Amniotic stem cell (primary cell): ENCODE results near the gene AK5.
"Not testable (repeated sequence)": the region's sequence is repeated elsewhere in the genome, so short reads cannot be mapped to it uniquely, and the experiment has no call there.

Experiments used
- DNase-seq: peaks from one replicate; lab custom pipeline; 2025; lab: John Stamatoyannopoulos, UW

AK5 gene

DNA sequence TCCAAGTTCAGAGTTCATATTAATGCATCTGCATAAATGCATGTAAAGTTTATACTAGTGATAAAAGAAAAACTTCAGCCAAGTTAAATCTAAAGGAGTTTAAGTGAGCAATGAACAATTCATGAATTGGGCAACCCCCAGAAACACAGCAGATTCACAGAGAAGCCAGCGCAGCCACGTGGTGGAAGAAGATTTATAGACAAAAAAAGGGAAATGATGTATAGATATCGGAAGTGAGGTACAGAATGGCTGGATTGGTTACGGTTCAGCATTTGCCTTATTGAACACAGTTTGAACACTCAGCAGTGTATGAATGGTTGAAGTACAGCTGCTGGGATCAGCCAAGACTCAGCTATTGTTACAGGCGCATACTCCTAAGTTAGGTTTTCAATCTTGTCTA, 5.7 kb downstream of the AK5 start:
- DNase-seq = no peak

DNA sequence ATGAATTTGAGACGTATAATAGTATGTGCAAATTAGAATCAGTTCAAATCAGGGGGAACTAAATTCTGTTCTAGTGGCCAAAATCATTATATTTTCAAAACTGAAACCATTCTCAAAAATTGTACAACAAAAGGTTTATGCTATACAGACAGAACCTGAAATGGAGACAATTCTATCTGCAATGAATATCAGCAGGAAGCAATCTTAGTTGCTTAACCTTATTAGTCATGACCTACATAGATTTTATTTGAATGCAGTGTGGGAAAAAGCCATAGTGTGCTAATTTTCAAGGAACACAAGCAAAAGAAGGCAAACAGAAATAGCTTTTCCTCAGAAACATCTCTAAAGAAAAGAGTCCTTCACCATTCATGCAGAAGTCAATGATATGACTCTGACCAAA, 6.5 kb downstream of the AK5 start:
- DNase-seq = no peak

DNA sequence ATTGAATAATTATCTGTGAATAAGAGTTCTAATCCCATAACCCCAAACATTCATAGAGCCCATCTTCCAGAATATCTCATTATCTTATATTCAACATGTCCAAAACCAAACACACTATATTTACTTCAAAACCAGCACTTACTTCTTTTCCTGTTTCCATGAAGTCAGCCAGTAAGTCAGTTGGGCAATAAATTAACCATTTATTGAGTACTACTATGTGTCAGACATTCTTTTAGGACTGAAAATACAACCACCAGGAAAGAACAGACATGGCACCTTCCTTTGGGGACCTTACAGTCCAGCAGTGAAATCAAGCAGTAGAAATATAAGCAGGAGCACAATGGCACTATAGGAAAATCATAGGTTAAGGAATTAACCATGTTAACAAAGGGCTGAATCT, 8.8 kb downstream of the AK5 start:
- no peak for DNase-seq

DNA sequence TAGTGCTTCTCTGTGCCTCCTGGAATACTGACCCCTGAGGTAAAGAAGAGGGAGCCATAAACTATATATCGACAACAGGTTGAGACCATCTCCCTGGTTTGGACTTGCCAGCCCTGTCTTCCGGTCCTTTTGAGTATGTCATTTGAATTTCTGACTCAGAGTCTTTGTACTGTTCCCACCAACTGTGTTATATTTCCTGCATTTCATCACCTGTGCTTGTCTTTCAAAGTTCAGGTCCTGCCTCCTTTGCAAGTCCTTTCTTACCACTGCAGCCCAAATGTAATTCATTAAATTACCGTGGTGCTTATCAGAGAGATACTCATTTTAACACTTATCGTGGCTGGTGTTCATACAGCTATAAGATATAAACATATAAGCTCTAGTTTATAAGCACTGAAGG, 10.7 kb downstream of the AK5 start:
- DNase-seq = no peak

DNA sequence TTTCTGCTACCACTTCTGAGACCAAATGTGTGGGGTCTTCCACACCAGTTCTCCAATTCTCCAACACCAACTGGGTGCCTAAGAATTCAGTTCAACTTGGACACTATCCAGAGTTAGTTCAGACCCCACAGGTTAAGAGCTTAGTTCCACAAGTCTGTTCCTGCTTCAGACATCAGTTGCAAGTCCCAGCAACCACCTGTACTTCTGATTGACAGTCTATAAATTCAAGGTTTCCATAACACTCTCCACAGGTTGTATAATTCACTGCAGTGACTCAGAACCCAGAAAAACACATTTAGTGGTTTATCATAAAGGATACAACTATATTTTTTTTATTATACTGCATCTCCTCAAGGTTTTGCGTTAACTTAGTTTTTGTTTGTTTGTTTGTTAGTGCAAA, 18.7 kb downstream of the AK5 start:
- no peak for DNase-seq

DNA sequence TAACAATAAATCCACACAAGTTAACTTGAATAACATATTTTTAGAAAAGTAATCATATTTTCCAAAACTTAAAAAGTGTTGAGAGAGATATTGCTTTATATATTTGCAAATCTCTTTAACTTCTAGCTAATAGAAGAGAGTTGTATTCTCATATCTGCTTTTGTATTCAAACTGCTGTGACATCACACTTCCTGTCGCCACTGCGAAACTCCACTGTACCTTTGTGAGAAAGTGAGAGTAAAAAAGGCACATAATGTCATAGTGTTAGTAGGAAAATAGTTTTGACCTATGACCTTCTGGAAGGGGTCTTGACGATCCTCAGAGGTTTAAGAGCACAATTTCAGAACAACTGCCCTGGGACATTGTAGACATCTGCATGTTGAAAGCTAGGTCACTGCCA, 21.6 kb downstream of the AK5 start:
- no peak for DNase-seq

DNA sequence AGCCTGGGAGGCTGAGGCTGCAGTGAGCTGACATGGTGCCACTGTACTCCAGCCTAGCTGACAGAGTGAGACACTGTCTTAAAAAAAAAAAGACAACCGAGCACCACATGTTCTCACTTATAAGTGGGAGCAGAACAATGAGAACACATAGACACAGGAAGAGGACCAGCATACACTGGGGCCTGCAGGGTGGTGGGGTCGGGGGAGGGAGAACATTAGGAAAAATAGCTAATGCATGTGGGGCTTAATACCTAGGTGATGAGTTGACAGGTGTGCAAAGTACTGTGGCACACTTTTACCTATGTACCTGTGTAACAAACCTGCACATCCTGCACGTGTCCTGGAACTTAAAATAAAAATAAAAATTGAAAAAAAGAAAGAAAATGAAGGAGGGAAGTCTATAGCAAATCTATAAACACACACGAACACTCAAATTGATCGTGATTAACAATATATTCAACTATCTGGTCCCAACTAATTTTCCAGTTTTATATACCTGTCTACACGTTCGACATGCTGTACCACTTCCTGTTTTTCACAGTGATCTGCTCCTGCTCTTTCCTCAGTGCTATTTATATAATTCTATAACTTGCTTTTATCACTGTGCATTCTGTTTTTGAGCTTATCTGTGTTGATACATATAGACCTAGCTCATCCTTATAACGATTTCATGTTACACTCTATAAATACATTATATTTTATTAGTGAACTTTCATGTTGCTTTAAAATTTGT, 27.2 kb downstream of the AK5 start:
- DNase-seq = no peak

DNA sequence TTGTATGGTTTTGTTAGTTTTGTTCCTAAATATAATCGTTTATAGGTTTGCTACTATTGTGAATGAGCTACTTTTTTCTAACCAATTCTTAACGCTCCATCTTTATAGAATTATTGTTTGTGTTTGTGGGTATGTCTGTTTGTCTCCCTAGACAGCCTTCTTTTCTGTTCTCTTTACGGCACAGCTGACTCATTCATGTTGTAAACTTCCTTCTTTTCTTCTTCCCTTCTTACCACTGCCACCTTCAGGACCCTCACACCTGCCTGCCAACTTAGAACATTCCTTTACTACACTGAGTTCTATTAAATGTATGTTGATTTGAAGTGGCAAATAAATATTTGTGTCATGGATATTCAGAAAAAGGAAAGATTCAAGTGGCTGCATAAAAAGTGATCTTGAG, 29.1 kb downstream of the AK5 start:
- no peak for DNase-seq

DNA sequence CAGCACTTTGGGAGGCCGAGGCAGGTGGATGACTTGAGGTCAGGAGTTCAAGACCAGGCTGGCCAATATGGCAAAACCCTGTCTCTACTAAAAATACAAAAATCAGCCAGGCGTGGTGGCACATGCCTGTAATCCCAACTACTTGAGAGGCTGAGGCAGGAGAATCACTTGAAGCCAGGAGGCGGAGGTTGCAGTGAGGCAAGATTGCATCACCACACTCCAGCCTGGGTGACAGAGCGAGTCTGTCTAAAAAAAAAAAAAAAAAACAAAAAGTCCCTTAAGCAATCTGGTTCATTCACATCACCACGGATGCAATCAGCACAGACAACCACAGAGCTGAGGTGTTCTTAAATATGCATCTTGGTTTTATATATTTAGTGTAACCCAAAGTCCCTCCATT, 30.5 kb downstream of the AK5 start:
- DNase-seq = not testable (repeated sequence)

DNA sequence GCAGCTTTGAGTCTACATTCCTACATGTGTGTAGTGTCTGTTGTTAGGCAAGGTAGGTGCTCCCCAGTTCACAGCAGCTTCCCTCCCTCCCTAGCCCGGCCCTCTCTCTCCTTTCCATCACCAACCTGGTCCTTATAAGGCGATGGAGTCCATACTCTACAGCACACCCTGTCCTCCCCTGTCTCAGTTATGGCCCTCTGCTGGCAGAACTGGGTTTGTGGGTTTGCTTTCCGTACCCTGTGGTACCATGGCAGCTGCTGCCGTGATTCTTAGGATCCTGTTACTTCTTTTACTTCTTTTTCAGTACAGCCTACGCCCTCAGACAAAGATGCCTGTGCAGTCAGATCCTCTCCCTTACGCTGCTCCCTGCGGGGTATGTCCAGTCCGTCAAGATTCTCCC, 31.7 kb downstream of the AK5 start:
- no peak for DNase-seq

DNA sequence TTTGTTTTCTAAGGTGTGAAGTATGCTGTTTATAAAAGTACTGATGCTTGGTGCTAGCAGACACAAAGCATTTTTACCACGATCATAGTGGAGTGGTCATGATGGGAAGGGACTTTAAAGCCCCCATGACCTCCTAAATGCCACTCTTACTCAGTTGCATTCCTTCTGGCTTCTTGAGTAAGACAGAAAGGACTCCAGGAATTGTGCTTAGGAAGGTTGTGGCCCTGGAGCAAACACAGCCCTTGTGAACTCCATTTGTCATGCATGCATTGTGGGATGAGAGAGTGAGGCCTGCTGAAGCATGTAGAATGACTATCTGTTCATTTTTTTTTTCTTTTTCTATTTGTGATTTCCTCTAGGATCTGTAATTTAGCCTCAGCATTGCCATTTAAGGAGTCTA, 34.2 kb downstream of the AK5 start:
- no peak for DNase-seq

DNA sequence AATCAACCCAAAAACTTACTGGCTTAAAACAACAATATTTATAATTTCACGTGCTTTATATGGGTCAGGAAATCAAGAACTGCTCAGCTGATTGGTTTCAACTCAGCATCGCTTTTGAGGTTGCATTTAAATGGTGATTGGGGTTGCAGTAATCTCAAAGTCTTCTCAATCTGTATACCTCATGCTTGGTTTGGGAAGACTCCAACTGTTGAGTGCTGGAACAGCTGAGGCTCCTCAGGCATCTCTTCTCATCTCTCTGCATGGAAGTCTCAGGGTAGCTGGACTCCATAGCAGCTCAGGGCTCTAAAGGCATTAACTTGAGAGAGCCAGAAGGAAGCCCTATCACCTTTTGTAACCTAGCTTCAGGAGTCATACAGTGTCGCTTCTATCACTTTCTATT, 35.1 kb downstream of the AK5 start:
- no peak for DNase-seq

DNA sequence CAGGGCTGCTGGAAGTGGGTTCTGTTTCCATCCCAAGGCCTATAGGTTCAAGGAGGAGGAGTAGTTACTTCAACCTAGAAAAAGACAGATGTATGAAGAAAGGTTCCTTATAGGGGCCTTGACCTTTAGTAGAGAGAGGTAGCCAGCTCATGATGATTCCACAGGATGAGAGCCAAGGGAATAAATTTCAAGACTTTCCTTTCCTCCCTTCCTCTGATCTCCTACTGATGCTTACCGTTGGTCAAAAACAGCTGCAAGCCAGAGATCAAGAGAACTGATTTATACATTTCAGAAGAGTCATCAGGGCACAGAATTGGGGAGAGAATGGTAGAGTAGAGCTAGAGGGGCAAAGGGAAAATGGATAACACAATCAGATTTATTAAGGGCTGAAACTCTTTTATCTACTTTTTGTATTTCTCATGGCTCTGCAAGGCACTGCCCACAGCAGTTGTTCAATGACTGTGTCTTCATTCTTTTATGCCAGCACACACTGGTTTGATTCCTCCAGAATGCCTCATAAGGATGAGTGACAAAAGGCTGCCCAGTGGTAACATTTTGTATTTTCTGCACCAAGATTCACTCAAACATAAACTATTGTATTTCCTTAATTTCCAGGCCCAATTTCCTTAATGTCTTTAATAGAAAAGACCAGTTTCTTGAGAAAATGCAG, 37.4 kb downstream of the AK5 start:
- no peak for DNase-seq

DNA sequence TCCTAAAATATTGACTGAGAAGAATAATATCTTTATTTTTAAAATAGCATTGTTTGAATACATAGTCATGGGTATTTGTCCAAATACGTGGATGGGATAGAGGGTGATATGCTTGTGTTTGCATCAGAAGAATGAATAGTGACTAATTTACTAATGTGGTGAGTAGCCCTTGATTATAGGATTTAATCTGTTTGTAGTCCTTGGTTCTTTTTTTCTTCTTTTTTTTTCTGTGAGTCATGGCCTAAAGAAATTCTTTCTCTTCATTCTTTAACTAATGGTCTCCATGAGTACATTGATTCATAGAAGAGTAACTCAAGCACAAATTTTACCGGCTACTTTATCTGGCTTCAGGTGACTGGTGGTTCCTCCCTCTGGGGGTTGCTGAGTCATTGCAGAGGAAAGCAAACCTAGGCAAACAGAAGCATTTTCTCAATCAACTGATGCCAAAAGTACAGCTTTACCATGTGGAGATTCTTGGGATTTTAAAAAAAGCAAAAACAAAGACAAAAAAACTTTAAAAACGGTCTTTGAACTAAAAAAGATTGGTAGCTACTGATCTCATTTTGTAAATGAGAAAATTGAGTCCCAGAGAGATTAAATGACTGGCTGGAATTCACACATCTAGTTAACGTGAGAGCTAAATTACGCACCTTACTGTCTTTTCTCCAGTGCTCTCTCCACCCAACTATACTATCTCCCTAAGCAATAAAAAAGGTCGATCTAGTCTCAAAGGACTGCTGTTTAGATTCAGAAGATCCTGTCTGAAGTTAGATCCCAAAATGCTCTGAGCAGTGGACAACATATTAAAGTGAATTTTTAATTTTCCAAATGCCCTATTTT, 40.5 kb downstream of the AK5 start:
- DNase-seq = peak; percentile 62

DNA sequence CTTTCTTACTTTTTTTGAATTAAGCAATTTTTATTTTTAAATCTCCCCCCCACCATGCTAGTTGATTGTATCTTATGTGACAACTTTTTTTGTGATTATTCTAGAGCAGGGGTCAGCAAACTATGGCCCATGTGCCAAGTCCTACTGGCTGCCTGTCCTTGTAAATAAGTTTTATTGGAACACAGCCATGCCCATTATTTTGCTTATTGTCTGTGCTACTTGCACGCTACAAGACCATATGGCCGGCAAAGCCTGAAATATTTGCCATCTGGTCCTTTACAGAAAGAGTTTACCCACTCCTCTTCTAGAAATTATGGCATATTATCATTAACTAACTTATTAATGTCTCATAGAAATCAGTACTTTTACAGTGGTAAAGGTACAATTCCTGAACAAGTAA, 51.7 kb downstream of the AK5 start:
- no peak for DNase-seq

DNA sequence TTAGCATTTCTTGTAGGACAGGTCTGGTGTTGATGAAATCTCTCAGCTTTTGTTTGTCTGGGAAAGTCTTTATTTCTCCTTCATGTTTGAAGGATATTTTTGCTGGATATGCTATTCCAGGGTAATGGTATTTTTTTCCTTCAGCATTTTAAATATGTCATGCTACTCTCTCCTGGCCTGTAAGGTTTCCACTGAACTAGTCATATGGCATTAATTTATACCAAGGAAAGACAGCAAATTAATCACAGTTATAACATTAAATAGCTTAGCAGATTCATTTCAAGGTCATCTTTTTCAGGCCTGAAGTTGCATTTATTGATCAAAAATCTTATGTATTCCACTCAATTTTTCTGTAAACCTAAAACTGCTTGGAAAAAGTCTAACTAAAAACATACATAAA, 54.9 kb downstream of the AK5 start:
- DNase-seq = no peak

DNA sequence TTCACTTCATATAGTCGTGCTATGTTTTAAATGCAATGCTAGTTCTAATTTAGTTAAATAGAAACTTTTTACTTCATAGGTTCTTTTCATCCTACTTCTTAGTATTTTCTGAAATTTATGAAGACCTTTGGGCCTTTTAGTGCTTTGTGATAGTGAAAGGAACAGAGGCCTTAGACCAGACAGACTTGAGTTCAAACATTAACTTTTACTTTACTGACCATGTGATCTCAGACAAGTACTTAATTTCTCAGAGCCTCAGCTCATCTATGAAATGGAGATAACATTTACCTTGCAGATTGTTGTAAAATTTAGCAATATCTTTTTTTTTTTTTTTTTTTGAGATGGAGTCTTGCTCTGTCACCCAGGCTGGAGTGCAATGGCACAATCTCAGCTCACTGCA, 57.5 kb downstream of the AK5 start:
- no peak for DNase-seq

DNA sequence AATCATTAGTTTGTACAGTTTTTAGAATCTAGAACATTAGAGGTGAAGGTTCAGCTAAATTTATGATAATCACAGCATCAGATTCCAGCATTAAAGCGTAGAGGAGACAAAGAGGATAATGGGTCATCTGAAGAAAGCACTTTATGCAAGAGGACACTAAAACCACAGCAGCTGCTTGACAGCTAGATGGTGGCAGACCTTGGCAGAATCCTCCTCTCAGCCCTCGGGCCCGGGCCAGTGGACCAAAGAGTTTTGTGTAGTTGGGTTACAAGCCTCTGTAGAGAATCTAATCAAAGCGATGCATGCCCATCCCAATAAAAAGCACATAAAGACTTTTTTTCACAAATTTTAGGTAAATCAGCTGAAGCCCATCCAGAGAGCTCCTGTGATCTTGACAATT, 59.4 kb downstream of the AK5 start:
- DNase-seq = no peak

DNA sequence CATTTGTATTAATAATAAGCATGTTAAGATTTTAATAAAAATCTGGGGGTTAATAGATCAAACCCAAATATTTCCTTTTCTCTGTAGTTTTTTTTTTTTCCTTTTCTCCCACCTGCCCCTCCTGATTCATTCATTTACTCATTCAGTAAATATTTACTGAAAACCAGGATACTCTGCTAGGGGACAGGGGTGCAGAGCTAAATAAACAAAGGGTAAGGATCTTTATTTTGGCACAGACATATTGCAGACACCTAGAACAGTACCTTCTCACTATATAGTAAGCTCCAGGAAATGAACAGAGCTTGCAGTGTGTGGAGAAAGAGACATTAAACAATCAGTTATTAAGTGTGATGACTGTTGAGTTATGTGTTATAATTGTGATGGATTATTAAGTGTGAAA, 60.9 kb downstream of the AK5 start:
- DNase-seq = no peak

DNA sequence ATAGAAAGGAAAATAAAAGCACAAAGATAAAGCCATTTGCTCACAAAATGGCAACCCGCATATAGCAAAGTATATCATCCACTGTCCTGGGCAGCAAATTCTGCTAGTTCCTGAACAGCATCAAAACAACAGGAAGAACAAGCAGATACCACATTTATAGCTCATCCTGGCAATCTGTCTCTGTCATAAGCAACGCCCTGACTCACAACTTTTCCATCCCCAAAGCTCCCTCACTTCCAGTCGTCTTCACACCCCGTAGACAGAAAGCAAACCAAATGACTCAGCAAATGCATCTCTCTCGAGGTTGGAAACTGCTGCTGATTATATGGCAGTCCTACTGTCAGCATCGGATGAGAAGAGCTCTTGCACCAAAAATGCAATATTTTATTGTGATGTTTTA, 65.8 kb downstream of the AK5 start:
- peak; percentile 23 for DNase-seq

DNA sequence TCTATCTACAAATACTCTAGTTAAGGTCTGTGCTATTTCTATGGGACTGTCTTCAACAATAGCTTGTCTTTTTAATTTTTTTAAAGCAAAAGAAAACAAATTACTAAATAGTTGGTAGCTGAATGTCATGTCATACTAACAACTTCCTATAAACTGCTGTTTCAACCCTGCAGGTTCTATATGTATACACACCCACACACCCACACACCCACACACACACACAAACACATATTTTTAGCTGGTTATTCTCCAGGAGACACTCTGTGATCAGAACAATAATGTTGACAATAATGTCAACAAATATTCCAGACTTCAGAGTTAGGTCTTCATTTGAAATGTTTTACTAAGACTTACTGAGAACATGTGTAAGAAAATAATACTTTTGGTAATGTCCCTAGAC, 66.7 kb downstream of the AK5 start:
- no peak for DNase-seq

DNA sequence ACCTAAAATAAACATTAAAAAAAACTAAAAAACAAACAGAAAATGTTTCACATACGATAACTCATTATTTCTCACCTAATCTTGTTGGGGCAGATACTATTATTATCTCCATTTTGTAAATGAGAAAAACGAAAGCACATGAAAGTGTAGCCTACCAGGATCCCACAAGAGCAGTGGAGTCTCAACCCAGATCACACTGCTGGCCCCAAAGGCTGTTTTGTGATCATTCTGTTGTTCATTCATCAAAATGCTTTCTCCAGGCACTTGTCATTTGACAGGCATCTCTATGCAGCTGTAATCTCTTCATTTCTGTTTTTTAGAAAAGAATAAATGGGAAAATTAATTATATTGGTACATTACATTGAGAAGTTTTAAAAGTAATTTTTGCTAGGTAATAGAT, 67.5 kb downstream of the AK5 start:
- DNase-seq = no peak
